Stimulated activated CD4-positive, alpha-beta T cell treated with anti-CD3 and anti-CD28 coated beads, Interleukin-12 subunit alpha, Interleukin-12 subunit beta, amount 100 ng/mL, for 48 hours (primary cell): Measurements from ENCODE around the gene SP140.
"Not testable (repeated sequence)": the region's sequence is repeated elsewhere in the genome, so short reads cannot be mapped to it uniquely, and the experiment has no call there.

Experiments
- DNase-seq, 3 donors: peaks; one replicate each; pipeline ENCODE4 v3.0.0-alpha.2; 2020; ENCODE audit warnings: low read depth in 2 of 3, low spot score in 1 of 3

Gene SP140

GRCh38 chr2:230325316-230326243, 100.0 kb downstream of the SP140 start:
- no peak for DNase-seq

DNA sequence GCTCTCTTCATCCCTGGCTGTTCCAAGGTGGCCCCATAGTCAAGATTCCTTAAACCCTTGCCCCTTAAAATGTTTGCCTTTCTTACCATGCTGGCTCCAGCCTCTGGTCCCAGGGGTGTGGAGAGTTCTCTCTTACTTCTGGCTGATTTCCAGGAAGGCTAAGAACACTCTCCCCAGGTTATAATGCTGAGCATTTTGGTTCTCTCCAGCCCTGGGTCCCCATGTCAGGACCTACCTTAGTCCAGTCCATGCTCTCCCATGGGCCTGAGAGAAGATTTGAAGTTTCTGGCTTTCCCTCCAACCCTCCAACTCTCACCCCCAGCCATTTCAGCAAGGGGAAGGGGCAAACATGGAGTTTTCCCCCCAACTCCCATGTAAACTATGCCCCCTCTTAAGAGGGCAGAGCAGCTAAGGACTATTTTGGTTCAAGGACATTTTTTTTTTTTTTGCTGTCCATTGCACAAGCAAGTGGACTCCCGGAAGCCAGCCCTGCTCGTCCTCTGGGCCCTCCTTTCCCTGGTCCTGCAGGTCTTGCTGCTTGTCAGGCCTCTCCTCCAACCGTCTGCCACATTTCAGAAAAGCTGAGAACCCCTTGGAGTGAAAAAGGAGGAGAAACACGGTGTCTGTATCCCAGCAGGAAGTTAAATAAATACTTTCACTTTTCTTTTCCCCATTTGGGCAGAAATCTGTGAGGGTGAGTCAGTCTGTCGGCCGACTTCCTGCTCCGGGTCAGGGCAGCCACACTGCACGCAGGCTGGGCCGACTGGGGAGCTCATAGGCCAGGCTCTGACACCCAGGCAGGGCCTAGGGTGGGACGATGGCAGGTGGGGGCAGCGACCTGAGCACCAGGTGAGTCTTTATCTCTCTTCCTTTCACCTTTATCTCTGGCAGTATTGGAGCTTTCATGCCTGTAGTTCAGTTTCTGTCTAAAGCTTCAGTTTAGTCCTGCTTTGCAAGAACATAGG, 101.2 kb downstream of the SP140 start, which contains the start of gene SP140L:
Gene SP140L, plus strand, starts transcription at position 741 of the 965 bp plus-strand sequence. Its CDS starts 77 bp downstream, at position 818.
- DNase-seq, result peak; percentile 60 to 74 (median 70)

DNA sequence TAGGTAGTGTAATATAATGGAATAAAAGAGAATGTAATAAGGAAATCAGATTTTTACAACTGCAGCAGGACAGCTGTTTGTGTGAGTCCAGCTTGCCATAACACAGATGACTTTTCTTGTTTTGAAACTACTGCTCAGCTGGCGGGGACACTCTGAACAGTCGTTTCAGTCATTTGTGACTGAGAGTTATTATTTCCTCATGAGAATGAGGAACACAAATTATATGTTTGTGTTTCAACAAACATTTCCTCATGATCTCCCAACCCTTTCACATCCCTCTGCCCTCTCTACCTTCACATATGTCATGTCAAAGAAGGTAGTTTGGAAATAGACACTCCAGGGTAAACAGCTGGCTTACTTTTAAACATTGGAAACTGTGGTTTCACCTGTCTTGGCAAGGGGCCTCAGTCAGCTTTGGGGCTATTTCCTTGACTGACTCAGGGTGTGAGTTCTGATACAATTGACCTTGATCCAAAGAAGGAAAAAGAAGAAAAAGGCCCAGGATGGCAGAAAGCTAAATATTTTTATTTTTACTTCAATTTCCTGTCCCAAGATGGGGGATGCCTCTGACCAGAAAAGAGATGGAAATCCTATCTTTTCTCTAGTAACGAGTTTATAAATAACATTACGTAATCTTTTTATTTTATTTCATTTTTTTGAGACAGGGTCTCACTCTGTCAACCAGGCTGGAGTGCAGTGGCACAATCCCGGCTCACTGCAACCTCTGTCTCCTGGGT, 102.0 kb downstream of the SP140 start:
- no peak for DNase-seq

GRCh38 chr2:230328155-230328458, 102.6 kb downstream of the SP140 start:
- DNase-seq, result no peak

- DNase-seq, result no peak
Measured at GRCh38 chr2:230329946-230330605, 104.5 kb downstream of the SP140 start.

GRCh38 chr2:230330725-230331124, 105.2 kb downstream of the SP140 start:
- no peak for DNase-seq

GRCh38 chr2:230335461-230335863, 109.9 kb downstream of the SP140 start:
- DNase-seq, result no peak

DNA sequence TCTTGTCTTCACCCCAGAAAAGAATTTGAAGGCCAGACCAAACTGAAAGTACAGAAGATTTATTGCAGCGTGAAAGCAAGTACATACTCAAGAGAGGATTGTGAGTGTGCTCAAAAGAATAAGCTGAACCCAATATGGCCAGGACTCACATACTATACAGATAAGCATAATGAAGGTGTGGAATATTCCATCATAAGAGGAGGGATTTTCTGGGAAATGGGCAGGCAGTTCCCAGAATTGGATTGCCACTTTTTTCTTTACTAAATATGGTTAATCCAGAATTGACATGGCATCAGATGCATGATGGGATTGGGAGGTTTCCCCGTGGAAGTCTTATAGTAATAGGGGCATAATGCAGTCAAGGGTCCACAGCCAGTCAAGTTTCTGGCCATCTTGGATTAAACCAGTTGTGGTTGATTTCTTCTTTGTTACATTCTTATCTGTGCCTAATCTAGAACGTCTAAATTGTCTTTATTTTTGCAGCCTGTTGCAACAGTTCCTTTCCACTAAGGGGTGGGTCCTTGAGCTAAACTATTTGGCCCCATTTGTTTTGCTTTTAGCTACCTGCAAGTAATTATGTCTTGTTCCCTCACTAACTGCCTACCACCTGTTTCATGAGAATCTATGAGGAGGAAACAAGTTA, 110.4 kb downstream of the SP140 start:
- DNase-seq, result no peak

GRCh38 chr2:230341936-230342528, 116.5 kb downstream of the SP140 start:
- not testable (repeated sequence) for DNase-seq

- DNase-seq, result not testable (repeated sequence)
Measured at GRCh38 chr2:230343041-230343624, 117.6 kb downstream of the SP140 start.

DNA sequence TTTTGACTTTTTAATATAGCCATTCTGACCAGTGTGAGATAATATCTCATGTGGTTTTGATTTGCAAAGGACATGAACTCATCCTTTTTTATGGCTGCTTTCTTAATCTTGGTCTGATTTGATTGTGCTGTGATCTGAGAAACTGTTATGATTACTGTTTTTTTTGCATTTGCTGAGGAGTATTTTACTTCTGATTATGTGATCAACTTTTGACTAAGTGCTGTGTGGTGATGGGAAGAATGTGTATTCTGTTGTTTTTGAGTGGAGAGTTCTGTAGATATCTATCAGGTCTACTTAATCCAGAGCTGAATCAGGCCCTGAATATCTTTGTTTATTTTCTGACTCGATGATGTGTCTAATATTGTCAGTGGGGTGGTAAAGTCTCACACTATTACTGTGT, 118.2 kb downstream of the SP140 start:
- DNase-seq, result no peak

DNA sequence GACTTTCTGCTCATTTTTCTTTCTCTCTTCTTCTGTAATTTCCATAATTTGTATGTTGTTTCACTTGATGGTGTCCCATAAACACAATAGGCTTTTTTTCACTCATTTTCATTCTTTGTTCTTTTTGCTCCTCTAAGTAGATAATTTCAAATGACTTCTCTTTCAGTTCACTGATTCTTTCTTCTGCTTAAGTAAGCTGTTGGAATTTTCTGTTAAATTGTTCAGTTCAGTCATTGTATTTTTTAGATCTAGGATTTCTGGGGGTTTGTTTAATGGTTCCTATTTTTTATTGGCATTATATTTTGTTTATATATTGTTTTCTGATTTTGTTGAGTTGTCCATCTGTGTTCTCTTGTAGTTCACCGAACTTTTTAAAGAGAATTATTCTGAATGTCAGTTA, 120.9 kb downstream of the SP140 start:
- DNase-seq, result no peak

- no peak for DNase-seq
Measured at GRCh38 chr2:230346921-230347533, 121.5 kb downstream of the SP140 start.

DNA sequence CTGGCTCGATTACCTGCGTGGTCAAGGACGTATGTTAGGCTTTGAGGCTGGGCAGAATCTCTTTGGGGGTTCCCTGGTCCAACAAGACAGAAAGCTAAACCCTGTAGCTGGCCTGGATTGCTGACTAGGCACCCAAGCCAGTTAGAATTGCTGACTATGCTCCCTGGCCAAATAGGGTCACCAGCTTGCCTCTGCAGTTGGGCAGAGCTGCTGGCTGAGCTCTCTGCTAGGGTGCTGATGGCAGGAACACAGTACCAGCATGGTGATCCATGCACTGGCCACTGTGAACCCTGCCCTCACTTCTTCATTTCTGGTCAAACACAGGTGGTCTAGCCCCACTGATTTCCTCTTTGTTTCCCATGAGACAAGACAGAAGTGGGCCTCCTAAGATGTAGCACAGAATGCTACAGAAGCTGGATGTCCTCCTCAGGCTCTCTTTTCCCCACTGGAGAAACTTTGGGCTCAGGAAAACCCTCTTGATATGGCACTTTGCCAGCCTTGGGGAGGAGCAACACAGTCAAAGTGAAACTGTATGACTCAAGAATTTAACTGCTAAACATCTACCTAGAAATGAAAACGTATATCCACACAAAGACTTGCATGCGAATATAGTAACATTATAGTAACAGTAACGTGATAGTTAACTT, 122.2 kb downstream of the SP140 start:
- peak in 1 of 3 donors; percentile 46 for DNase-seq

DNA sequence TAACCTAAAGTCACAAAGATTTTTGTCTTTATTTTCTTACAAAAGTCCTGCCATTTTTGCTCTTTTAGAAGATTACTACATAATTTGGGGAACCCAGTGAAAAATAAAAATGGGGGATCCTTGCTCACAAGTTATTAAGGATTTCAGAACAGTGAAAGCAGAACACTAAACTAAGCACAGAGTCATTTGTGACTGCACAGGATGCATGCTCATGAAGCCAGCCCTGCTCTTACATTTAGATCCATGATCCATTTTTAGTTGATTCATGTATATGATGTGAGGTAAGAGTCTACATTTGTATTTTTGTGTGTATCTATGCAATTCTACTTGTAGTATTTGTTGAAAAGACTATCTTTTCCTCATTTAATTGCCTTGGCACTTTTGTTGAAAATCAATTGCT, 123.3 kb downstream of the SP140 start:
- no peak for DNase-seq

GRCh38 chr2:230356084-230356483, 130.5 kb downstream of the SP140 start:
- DNase-seq, result no peak

- no peak for DNase-seq
Measured at GRCh38 chr2:230358305-230358704, 132.8 kb downstream of the SP140 start.

GRCh38 chr2:230360028-230360427, 134.5 kb downstream of the SP140 start:
- DNase-seq, result no peak
